HUDEP-2 (cell line): ENCODE data around the gene SERGEF.

Experiments
- DNase-seq, 76 experiments: peaks; one replicate each; lab custom pipeline; 2025; ENCODE audit not compliant: unreplicated experiment in 76 of 76; lab: John Stamatoyannopoulos, UW

Gene SERGEF

DNA sequence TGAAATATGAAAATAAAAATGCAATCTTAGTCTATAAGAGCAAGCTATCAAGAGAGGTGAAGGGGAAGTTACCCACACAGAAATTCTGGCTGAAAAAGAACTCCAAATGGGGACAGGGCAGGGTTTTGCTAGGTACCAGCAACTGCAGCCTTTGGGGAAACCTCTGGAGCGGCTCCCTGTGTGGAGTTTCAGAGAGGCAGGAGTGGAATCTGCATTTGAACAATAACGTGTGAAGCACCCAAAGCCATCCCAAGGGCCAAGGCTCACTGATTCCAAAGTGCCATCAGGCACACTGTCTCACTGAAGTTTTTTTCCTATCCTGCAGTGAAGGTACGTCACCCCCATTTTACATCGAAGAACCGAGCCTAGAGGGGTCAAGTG, 190.5 kb downstream of the SERGEF start:
- no peak for DNase-seq

DNA sequence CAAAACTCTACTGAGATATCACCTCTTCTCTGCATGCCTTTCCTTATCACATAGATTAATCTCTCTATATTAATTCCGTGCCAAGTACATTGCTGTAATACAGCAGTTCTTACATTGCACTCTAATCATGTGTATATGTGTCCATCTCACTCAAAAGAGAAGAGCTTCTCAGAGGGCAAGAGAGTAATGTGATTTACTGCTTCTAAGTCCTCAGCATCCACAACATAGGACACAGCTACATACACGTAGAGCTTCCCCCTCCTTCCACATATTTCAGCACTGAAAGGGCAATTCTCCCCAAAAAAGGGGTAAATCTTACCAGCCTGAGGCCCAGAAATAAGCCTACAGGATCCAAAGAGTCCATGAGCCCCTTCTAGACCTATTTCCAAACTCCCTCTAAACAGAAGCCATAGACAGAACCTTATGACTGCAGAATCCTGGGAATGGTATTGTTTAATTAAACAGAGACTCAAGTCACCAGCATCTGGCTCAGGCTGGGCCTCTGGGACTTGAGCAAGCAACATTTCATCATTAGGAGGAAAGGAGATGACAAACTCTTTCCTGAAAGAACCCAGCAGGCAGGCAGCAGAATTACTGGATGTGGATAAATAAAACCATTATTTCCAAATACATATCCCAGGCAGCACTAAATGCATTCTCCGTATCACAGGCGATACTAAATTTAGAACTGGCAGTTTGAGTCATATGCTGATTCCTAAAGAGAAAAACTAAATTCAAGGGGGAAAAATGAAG, 191.0 kb downstream of the SERGEF start:
- DNase-seq = no peak

DNA sequence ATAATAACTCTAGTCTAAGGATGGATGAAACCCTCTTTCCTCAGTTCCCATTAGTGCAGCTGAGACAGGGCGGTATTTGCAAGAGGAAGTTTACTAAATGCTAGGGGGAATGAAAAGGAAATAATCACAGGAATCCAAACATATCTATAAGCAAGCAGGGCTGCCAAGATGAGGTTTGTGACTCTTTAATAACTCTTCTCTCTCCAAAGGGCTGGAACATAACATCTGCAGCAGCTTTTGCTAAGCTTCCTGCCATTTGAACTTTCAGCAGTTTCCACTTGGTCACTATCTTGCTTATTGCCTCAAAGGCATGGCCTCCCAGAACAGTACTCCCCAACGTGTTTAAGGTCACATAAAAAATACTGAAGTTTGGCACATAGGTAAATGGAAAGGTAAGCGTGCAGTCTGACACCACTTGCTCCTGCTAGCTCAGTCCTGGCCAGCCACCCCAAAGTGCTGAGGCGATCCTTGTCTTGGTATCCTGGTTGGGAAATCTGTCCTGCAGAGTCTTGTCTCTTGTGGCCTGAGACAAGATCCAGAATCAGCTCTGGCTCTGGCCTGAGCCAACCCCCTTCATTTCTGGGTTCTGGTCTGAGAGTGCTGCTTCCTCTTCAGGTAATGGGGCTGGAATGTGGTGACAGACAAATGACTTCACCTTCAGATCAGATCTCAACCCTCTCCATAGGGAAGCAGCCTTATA, 196.5 kb downstream of the SERGEF start:
- DNase-seq = no peak

DNA sequence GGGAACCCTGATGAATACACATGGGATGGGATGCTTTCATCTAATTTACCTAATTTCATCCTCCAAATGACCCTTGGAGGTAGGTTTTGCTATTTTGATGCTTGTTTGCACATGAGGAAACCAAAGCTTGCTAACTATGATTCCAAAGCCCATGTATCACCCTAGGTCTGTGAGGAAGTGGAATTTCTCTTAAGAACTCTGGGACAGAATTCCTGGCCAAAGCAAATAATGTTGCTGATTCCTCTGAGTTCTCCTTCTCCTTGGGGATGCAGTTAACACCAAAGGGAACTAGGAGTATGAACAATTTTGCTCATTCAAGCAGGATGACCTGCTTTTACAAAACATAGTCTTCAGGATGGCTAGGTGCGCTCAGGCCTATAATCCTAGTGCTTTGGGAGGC, 198.3 kb downstream of the SERGEF start:
- no peak for DNase-seq

DNA sequence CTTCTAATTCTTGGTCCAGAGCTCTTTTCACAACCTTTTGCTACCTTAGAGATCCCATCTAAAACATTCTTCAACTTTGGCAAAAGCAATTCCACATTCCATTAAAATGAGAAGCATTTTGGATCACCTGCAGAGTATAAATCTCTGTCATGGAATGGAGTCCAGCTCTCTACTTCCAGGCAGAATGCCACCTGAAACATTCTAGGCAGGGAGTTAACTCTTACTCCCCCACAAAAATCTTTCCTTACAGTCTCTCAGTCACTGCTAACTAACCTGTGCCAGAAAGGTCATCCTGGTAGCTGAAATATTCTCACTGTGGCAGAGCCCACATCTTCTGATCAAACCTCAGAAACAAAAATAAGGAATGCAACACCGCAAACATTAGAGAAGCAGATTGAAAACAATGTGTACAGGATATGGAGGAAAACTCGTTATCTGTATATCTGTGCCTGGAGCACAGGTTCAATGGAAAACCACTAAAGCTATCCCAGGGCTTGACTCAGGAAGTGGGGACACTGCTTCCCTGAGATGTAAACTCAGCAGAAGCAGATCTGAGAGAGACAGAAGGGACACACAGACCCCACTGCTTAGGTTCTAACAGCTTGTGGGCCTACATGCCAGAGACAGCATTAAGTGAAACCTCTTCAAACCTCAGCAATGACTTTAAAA, 199.3 kb downstream of the SERGEF start:
- no peak for DNase-seq

DNA sequence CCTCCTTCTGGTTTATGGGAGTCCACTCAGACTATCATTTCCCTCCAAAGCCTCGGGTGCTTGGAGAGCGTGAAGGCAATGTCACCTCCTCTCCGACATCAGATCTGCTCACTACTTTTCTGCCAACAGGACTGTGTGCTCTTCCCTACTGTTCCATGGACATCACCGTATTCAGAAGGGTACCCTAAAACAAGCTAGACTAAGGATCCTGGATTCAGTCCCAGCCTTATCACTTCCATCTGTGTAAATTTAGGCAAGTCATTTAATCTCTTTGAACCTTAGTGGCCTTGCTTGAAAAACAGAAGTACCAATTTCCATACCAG, 200.0 kb downstream of the SERGEF start:
- no peak for DNase-seq

DNA sequence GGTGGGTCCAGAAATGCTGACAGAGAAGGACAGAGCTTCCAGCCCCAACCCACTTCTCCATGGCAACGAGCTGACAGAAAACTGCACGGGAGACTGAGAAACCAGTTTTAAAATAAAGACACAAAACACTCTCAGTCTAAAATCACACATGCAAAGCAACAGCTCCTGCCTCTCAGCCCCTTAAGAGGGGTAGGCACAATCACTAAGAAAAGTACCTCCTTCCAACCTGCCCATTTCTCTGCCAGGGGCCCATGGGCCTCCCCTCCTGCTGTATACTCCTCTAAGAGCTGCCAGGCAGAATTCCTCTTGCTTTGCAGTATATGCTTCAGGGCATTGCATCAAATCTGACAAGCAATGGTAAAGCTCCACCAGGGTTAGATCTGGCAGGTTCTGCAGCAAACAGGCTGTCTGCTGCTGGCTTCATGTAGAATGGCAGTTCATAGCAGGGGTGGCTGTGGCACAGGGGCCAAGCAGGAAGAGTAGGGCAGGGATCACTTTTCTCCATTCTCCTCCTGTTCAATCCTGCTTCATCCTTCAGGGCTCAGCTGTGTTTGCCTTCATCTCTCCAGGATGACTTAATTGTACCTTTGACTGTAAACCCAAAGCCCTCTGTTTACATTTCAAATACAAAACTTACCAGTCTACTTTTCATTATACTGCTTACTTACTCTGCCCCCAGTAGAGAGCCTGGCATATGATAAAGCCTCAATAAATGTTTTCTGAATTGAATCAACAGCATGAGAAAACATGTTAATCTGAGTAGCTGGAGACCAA, 200.6 kb downstream of the SERGEF start:
- DNase-seq = no peak

DNA sequence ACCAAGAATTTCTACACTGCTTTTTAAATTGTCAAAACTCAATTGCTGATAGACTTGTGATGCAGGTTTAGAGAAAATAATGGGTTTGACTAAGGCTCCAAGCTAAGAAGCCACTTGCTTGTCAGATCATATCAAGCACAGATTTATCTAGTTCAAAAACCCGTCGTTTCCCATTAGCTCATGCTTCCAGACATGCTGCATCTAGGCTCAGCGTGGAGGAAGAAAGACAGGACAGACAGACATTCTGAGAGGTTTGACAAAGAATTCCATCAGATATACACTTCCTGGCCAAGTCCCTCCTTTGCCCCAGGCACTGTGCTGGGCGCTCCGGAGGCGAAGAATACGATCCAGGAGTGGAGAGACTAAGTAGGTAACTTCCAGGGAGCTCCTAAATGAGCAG, 201.5 kb downstream of the SERGEF start:
- no peak for DNase-seq

DNA sequence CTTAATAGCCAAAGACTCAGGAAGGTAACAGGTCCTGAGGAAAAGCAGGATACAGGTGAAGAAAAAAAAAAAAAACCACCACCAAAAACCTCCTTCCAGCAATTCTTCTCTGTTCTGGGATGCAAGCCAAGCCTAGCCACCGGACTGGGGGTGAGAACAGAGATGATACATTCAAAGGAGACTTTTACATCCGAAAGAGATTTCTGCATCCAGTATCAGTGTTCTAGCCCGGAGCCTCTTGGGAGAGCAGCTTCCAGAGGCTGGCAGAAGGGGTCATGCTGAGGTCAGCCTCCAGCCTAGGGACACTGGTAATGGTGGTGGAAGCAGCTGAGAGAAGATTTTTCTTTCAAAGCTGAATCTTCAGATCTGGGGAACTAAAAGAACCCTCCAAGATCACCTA, 202.1 kb downstream of the SERGEF start:
- DNase-seq = no peak

DNA sequence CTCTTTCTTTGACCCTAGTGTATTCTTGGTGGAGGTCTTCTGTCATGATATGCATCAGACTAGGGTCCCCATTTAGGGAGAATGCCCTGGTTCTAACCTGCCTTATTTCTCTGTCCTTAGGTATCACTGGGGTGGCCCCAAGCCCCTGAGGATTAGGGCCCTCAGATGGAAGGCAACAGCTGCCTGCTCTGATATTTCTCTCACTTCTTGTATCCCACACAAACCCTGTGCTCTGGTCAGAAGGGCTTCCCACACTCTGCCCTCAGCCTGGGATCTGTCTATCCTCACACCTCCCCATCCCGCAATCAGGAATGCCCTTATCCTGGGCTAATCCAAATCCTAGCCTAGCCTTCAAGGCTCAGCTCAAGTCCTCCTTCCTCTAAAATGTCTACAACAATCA, 202.8 kb downstream of the SERGEF start:
- no peak for DNase-seq

DNA sequence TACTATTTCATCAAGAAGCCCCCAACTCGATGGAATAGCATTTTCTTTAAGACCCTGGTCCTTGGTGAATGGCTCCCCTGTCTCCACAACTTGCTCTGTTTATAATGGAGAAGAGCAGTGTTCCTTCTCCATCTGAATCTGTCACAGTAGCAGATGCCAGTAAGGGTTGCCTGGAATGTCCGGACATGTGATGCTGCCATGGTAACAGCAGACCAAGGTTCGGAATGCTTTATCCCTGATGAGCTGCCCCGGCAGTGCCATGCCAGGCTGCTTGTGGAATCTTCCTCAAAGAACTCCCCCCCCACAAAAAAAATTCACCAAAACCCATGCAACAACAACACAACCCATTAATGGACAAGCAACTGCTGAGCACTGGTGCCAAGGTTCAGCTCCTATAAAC, 205.8 kb downstream of the SERGEF start:
- DNase-seq = no peak

DNA sequence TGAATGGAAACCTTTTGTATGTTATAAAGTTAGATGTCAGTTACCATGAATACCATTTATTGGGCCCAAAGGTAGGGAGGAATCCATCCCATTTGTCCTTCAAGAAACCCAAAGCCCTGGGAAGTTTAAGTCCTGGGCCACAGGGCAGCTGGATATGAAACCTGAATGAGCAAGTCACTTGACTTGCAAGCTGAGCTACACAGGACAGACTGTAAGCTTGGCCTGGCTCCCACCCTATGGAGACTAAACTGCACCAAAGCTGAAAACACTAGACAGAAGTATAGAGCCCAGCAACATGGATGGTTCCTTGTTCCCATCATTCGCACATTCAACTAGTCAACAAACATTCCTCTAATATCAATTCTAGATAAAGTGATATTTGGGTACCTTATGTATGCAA, 207.0 kb downstream of the SERGEF start:
- no peak for DNase-seq

DNA sequence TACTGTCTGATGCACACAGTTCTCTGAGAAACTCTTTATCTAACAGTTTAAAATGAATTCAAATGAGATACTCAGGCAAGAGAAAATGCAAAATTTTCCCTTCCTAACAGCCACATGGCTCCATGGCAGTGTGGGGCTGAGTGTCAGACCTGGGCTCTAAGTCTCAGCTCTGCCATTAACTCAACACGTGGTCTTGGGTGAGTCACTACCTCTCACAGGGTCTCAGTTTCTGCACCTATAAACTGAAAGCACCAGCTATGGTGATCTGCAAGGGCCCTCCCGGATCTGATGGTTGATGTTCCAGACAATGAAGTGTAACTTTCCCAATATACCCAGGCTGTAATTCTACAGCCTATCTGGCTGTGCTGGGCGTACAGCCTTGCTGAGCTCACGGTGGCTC, 207.8 kb downstream of the SERGEF start:
- no peak for DNase-seq

DNA sequence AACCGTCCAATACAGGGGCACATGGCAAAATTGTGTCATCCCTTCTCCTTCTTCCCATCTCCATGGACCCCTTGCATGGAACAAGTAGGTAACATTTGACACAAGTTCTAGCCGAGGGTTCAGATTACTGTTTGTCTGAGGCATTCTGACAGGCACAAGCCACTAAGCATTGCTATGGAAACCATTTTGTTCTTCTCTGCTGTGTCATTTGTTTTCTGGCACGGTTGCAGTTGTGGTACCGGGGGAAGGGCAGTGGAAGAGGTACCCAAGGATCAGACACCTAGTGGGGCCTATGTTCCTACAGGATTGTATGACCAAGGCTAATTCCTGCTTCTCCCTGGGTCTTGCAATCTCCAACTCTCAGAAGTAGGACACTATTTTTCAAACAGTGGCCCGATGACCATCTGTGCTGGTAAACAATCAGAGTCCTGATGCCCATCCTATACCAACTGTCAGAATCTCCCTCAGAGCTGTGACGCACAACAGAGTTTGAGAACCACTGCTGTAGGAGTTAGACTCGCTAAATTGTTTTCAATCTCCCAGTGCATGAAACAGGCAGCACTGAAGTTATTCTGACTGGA, 209.0 kb downstream of the SERGEF start:
- DNase-seq = no peak

DNA sequence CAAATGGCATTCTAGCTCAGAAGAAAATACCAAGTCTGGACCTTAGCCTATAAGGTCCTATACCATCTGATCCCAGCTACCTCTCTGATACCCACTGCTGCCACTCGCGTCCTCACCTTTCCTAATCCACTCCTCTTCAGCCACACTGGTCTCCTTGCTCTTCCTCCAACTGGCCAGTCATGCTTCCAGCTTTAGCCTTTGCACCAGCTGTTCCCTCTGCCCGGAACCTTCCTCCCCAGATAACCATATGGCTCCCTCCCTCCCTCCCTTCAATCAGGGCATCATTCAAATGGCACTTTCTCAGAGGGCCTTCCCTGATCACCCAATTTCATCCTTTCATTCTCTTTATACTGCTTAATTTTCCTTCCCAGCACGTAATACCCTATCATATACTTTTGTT, 210.4 kb downstream of the SERGEF start:
- no peak for DNase-seq

DNA sequence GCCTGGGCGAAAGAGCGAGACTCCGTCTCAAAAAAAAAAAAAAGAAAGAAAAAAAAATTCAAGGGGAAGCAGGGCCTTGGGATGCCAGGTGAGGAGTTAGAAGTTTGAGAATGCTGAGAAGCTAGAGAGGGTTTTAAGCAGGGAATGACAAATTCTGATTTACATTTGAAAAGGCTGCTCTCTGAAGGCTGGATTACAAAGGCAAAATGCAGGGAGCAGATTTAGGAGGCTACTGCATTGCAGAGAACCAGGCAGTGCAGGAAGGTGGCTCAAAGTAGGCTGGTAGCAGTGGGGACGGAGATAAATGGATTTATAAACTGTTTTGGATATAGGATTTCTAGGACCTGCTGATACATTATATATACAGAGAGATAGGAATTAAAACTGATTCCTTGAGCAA, 211.7 kb downstream of the SERGEF start:
- DNase-seq = no peak

DNA sequence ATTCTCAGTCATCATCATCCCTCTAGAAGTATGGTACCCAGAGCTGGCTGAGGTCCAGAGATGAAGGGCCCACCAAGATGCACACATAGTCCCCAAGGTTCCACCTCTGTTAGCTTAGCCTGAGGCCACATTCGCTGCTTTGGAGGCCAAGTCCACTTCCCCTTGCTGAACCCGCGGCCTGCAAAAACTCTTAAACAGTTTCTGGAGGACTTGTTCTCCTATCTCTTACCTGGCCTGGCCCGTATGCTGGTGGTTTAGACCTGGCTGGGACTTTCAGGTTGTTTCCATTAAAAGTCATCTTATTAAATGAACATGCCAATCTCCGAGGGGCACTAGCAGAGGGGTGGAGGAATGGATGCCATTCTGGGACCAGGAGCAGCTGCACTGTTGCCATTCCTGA, 213.7 kb downstream of the SERGEF start:
- no peak for DNase-seq

DNA sequence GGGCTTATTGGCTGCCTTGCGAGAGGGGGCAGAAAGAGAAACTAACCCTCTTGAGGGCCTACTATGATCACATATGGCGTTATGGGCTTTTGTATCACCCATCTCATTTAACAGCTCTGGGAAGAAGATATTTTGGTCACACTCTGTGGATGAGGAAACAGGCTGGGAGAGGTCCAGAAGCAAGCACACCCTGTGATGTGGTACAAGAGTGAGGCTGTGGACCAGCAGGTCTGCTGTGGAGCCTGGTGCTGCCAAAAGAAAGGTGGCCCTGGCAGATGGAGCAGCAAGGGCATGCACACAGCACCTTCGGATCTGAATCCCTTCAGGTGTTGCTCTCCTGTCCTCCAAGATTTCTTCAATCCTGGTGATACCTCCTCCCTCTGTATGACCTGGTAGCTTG, 214.1 kb downstream of the SERGEF start:
- no peak for DNase-seq

DNA sequence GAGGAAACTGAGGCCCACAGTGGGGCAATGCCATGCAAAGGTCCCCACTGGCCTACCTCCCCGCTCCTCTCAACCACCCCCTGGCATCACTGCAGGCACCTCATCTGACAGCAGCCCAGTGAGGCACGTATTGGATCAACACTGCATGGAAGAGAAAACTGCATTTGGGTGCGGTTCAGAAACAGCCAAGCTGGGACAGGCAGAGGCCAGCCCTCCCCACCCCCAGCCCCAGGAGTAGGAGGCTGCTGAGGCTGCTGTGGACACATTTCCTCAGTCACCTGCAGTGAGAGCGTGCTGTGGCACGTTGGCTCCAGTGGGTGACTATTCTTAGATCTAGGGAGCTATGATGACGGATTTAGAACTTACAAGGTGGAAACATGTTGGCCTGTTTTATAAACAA, 214.6 kb downstream of the SERGEF start:
- DNase-seq = no peak

DNA sequence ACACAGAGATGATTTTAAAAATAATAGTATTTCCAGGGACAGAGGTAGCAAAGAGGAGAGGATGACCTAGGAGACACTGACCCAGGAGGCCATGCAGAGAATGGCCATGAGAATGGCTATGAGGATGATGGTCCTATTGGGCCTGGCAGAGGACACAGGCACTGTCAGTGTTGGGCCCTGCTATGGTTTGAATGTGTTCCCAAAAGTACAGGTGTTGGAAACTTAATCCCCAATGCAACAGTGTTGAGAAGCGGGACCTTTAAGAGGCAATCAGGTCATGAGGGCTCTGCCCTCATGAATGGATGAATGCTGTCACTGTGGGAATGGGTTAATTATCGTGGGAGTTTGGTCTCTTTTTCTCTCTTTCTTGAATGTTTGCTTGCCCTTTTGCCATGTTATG, 216.7 kb downstream of the SERGEF start:
- DNase-seq = no peak

DNA sequence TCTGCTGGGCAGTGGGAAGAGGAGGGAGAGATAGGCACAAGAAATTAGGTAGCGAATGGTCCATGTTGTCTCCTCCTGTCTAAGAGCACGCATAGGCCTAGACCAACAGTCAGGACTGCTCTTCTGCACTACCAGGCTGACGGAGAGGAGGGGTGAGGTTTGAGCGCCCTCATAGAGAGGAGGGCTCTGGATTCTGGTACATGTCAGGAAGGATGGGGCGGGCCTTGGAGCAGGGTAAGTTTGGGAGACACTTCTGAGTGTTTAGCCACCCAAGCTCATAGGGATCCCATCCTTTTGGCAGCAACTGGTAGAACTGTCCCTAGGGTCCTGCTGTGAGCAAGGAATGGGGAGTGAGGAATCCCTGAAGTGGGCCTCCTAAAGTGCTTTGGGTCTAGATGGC, 217.9 kb downstream of the SERGEF start:
- DNase-seq = no peak
